Activated CD8-positive, alpha-beta memory T cell treated with anti-CD3 and anti-CD28 coated beads for 36 hours (primary cell): ENCODE results near the gene OR2B6. TPM values are rescaled to one million over a fixed set of nuclear protein-coding genes. Genes with fewer than 3 reads are reported as not detected.
"Not testable (repeated sequence)": the region's sequence is repeated elsewhere in the genome, so short reads cannot be mapped to it uniquely, and the experiment has no call there.

Source experiments
- CTCF ChIA-PET: fragments of 350-600 bp; sonication (Branson Sonifier 250); formaldehyde crosslinking; loops from one replicate; lab custom pipeline; 2021; ENCODE audit warnings: antibody characterized with exemption; lab: Charles Lee
- POLR2A ChIA-PET: fragments of 350-600 bp; sonication (Branson Sonifier 250); formaldehyde crosslinking; loops from one replicate; lab custom pipeline; 2021; ENCODE audit warnings: antibody characterized with exemption; lab: Charles Lee
- total RNA-seq, 2 experiments: library from RNA; stranded (reverse); gene quantifications; one replicate each; pipeline ENCODE4 v1.2.3, GENCODE V29; 2021

The OR2B6 gene
- not detected for total RNA-seq

DNA sequence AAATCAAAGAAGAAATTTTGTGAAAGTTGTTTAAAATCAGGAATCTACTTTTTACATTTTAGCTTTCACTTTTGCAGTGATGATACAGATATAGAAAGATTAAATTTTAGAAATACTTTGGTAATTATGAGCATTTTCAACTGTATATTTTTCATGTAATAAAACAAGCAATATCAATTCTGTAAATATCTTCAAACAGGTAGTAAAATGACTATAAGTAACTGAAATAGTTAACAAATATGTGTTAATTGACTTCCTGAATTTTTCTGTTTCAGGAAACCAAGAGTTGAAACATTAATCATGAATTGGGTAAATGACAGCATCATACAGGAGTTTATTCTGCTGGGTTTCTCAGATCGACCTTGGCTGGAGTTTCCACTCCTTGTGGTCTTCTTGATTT, at the start of gene OR2B6:
Gene OR2B6 (plus strand): TSS at position 301 of the 400 bp plus-strand sequence. CDS start 0 bp downstream, at position 301.
- ChIA-PET CTCF (no interaction called here), POLR2A (no interaction called here)

DNA sequence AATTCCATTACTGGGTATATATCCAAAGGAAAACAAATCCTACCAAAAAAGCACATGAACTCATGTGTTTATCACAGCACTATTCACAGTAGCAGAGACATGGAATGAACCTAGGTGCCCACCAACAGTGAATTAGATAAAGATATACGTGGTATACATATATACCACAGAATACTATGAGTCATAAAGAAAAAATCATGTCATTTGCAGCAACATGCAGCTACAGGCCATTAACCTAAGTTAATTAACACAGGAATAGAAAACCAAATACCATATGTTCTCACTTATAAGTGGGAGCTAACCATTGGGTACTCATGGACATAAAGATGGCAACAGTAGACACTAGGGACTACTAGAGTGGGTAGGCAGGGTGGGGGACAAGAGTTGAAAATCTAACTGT, 49.0 kb upstream of the OR2B6 start:
- POLR2A ChIA-PET = no interaction called here

DNA sequence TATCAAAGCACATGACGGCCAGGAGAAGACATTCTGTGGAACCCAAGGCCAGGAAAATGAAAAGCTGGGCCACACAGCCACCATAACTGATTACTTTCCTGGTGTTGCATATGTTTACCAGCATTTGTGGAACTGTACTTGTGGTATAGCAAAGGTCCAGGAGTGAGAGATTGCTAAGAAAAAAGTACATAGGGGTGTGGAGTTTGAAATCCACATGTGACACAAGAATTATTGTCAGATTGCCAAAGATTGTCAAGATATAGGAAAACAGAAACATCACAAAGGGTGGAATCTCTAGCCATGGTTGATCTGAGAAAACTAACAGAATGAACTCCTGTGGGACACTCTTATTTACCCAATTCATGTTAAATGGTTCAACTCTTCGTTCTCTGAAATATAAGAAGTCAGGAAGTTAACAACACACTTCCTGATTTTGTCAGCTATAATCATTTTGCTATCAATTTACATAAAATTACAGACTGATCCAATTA, 45.0 kb upstream of the OR2B6 start, which contains the start of gene OR2B2:
Gene OR2B2 (minus strand): TSS at position 441 of the 491 bp plus-strand sequence. CDS start 77 bp downstream, at position 364.
- ChIA-PET CTCF (interaction anchor here (0.6 kb wide), 1 partner anchor 672 kb away, joined by 3 read pairs; no protein-coding TSS in a partner anchor), POLR2A (no interaction called here)

More for the DNA sequence above, 49.0 kb upstream of the OR2B6 start:
- CTCF ChIA-PET = no interaction called here

DNA sequence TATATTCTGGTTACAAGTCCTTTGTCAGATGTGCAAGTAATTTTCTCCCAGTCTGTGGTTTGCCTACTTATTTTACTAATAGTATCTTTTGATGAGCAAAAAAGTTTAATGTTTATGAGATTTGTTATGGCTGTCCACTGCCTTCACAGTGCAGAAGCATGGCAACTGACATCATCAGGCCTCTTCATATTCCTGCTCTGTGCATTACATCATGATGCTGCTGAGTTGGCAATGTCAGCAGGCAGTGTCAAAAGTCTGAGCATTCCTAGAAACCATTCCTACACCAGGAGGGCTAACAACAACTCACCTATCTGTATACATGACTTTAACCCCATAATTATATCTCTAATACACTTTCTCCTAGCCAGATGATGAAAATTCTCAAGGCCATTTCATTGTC, 34.1 kb upstream of the OR2B6 start:
- CTCF ChIA-PET = no interaction called here
- POLR2A ChIA-PET = no interaction called here

DNA sequence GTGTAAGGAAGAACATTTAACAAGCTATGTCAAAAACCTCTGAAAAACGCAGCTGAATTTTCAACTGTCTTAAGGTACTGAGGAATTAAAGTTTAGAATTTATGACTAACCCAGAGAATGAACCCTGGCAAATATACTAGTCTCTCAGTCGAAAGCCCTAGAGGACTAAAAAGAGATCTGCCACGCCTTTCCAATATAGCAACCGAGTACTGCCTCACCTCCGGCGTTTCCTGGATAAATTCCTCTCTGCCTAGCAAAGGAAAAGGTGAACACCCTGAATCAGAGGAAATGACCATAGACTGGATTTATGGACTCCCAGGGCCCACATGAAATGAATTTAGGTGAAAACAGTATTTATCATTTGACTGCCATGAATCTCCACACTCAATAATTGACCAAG, 32.9 kb upstream of the OR2B6 start:
- CTCF ChIA-PET = no interaction called here
- POLR2A ChIA-PET = no interaction called here

DNA sequence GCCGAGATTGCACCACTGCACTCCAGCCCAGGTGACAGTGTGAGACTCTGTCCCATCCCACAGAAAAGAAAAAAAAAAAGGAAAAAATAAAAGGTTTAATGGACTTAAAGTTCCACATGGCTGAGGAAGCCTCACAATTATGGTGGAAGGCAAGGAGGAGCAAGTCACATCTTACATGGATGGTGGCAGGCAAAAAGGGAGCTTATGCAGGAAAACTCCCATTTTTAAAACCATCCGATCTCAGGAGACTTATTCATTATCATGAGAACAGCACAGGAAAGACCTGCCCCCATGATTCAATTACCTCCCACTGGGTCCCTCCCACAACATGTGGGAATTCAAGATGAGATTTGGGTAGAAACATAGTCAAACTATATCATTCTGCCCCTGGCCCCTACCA, 29.0 kb upstream of the OR2B6 start:
- CTCF ChIA-PET, POLR2A ChIA-PET: not testable (repeated sequence)

DNA sequence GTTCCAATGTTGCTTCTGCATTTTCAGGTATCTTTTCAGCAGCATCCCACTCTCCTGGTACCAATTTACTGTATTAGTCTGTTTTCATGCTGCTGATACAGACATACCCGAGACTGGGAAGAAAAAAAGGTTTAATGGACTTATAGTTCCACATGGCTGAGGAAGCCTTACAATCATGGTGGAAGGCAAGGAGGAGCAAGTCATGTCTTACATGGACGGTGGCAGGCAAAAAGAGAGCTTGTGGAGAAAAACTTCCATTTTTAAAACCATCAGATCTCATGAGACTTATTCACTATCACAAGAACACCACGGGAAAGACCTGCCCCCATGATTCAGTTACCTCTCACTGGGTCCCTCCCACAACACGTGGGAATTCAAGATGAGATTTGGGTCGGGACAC, 27.1 kb upstream of the OR2B6 start:
- POLR2A ChIA-PET, CTCF ChIA-PET: not testable (repeated sequence)

DNA sequence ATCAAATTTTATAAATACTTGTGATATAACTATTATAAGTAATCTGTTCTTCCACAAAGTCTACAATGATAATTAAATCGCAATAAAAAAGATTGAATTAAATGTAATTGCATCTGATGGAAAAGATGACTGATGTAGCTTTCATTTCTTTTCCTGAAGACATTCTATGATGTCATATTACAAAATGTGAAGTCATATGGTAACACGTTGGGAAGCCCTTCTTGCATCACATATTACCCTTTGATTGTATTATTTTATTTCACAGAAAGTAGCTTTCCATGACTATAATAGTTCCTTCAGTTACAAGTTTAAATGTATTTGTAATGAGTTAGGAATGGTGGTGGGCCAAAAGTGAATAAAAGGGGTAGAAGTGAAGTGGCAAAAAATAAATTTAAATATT, 25.8 kb upstream of the OR2B6 start:
- ChIA-PET POLR2A (no interaction called here), CTCF (no interaction called here)

DNA sequence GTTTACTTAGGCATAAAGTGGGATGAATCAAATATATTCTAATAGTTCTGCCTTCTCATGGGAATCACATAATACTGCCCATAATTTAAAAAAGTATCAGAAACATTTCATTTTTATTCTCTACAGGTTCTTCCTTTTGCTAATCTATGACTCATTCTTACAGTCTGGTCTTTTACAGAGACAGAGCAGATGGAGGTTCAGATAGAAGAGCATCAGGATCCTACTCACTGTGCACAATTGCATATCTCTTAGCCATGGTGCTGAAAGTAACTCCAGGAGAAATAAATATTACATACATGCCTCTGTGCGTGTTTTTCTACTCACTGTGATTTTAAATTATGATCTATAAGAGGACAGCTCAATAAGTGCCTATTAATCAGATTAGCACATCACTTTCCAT, 16.3 kb upstream of the OR2B6 start:
- ChIA-PET POLR2A (no interaction called here), CTCF (no interaction called here)

DNA sequence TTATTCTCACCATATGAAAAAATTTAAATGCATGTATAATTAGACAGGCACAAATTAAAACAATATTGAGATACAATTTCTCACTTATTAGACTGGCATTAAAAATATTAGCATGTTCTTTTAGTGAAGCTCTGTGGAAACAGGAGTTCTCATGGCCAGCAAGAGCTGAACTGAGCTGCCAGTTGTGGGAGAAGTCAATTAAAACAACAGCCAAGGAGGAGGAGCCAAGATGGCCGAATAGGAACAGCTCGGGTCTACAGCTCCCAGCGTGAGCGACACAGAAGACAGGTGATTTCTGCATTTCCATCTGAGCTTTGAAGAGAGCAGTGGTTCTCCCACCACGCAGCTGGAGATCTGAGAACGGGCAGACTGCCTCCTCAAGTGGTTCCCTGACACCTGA, 14.0 kb upstream of the OR2B6 start:
- POLR2A ChIA-PET, CTCF ChIA-PET: not testable (repeated sequence)

DNA sequence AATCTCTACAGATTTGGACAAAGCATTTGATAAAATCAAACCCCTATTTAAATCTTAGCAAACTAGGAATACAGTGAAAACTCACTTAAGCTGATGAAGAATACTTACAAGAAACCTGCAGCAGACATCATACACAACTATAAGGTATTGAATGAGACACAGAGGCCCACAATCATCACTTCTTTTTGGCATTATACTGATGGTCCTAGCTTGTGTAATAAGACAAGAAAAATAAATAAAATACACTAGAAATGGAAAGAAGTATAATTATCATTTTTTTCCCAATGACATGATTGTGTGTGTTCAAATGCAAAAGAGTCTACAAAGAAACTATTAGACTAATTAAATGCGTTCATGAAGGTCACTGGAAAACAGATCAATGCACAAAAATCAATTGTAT, 8.8 kb upstream of the OR2B6 start:
- ChIA-PET POLR2A (no interaction called here), CTCF (no interaction called here)

DNA sequence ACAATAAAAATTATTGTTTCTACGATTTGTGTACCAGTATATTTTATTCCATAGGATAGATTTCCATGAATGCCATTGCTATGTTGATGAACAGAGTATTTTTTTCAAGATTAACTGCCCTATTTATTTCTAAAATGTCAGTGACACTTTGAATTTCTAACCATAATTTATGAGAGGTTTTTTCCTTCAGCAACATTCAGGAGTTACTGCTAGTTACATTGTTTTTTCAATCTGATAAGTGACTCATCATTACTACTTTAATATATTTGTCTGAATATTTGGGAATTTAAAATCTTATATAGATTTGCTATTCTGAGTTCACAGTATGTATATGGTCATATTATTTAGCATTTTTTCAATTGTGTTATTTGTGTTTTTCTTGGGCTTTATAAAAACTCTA, 6.0 kb upstream of the OR2B6 start:
- ChIA-PET POLR2A (no interaction called here), CTCF (no interaction called here)

DNA sequence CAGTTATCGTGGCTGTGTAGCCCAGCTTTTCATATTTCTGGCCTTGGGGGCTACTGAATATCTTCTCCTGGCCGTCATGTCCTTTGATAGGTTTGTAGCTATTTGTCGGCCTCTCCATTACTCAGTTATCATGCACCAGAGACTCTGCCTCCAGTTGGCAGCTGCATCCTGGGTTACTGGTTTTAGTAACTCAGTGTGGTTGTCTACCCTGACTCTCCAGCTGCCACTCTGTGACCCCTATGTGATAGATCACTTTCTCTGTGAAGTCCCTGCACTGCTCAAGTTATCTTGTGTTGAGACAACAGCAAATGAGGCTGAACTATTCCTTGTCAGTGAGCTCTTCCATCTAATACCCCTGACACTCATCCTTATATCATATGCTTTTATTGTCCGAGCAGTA, 475 bp downstream of the OR2B6 start:
- ChIA-PET POLR2A (no interaction called here), CTCF (interaction anchor here (0.7 kb wide), 1 partner anchor 1729 kb away, joined by 3 read pairs; no protein-coding TSS in a partner anchor)

DNA sequence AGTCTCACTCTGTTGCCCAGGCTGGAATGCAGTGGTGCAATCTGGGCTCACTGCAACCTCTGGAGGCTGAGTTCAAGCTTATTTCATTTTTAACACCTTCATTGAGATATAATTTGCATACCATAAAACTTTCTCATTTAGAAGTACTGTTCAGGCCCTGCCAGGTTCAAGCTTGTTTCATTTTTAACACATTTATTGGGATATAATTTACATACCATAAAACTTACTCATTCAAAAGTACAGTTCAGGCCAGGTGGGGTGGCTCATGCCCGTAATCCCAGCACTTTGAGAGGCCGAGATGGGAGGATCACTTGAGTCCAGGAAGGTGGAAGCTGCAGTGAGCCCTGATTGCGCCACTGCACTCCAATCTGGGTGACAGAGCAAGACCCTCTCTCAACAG, 5.5 kb downstream of the OR2B6 start:
- ChIA-PET POLR2A (no interaction called here), CTCF (no interaction called here)

DNA sequence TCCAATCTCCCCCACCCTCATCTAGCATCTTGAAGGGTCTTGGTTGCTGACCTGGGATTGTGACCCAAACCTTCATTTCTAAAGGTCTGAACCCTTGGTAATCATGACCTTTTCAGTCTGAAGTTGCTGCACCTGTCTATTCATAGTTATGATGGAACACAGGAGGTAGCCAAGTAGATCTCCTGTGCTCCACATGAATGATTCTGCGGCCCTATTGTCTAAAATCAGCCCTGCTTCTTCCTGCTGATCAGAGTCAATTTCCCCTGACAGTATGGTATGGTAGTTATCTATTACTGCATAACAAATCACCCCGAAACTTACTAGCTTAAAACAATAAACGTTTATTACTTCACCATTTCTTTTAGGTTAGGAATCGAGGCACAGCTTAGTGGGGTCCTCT, 9.0 kb downstream of the OR2B6 start:
- CTCF ChIA-PET = no interaction called here

DNA sequence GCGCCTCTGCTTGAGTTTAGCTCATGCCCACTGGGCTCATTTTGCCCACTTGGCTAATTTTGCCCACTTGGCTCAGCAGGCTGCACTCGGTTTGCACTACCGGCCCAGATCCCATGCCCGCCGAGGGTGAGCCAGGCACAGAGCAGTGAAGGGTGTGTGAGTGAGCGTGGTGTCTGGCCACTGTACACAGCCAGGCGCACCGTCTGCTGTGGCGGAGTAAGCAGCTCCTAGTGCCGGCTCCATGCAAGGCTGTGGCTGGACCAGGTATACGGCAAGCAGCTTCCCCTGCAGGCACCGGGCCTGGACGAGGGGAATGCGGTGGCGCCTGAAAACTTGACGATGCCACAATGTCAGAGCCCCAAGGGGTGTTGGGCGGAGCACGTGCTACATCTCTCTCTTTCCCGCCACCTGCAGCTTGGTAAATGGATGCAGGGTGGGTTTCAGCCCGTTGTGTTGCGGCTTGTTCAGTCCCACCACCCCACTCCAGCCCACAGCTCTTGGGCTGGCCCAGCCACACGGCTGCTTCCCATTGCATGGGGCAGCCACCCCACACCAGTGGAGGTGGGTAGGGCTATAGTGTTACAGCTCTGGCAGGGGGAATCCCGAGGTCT, 9.9 kb downstream of the OR2B6 start:
- ChIA-PET CTCF (no interaction called here), POLR2A (no interaction called here)

More for the DNA sequence above, 9.0 kb downstream of the OR2B6 start:
- POLR2A ChIA-PET = no interaction called here

DNA sequence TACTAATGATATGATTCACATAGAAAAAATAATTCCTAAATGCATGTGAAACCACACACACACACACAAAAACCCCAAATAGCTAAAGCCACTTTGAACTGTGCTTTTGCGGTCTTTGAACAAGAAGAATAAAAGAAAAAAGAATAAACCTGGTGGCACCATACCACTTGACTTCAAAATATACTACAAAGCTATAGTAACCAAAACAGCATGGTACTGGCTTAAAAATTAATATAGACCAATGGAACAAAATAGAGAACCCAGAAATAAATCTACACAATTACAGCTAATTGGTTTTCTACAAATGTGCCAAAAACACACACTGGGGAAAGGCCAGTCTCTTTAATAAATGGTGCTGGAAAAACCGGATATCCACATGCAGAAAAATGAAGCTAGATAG, 13.4 kb downstream of the OR2B6 start:
- CTCF ChIA-PET = no interaction called here
- POLR2A ChIA-PET = no interaction called here

DNA sequence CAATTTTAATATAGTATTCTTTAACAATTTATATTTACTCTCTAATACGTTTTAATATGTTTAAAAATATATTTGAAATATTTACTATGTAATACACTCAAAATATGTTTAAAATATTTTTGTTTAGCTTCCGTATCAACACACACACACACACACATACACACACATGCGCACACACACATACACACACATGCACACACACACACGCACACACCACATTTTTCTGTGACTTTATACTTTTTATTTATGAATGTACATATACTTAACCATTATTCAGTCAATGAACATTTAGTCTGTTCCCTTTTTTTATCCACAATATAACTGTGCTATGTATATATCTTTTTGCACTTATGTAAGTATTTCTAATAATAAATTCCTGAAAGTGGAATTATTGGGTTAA, 15.7 kb downstream of the OR2B6 start:
- POLR2A ChIA-PET = no interaction called here
- CTCF ChIA-PET = no interaction called here

DNA sequence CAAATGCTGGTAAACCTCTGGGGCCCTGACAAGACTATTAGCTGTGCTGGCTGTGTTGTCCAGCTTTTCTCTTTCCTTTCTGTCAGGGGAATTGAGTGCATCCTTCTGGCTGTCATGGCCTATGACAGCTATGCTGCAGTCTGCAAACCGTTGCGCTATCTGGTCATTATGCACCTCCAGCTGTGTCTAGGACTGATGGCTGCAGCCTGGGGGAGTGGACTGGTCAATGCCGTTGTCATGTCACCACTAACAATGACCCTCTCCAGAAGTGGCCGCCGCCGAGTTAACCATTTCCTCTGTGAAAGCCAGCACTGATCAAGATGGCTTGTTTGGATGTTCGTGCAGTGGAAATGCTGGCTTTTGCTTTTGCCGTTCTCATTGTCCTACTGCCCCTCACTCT, 20.3 kb downstream of the OR2B6 start:
- ChIA-PET POLR2A (no interaction called here), CTCF (interaction anchor here (0.6 kb wide), 1 partner anchor 335 kb away, joined by 5 read pairs; no protein-coding TSS in a partner anchor)

DNA sequence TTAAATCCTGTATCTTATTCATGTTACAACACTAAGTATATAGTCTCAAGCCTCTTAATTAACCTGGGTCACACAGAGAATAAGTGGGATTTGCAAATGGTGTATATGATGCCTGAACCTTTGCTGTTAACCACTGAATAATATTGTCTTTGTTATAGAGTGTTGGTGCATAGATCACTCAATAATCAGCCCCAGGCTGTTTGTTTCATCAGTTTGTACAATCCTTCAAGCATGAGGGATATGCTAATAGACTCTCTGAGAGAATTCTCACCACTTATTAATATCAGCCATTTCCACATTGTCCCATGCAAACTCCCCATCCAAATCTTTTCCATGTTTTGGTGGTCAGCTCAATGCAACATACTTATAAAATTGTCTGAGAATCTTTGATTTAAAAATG, 21.7 kb downstream of the OR2B6 start:
- CTCF ChIA-PET = no interaction called here
- POLR2A ChIA-PET = no interaction called here

DNA sequence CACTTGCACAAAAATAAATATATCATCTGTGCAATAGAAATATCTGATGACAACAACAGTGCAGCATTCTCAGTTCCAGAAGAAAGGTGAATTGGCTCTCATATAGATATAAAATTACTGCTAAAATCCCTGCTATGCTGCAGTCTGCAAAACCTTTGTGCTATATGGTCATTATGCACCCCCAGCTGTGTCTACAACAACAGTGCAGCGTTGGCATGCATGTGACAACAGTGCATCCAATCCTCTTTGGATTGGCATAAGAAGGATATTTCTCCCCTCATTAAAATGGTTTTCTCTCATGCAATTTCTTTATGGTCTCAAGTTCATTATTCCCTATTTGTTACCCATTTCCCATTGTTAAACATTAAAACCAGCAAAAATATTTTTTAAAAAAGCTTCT, 23.1 kb downstream of the OR2B6 start:
- ChIA-PET CTCF (no interaction called here), POLR2A (no interaction called here)
